HG03196 (cell line): ENCODE results near the gene TAS2R3.

Experiments used
- ATAC-seq: cut with Tn5 transposase; IDR thresholded peaks from one replicate; pipeline ENCODE4 v1.9.1; 2021; ENCODE audit not compliant: unreplicated experiment

Gene TAS2R3

GRCh38 chr7:141785706-141786552 is 22.0 kb downstream of the TAS2R3 start:
- ATAC-seq = peak; percentile 80

GRCh38 chr7:141788296-141788695 is 24.4 kb downstream of the TAS2R3 start:
- no peak for ATAC-seq

GRCh38 chr7:141789917-141790316 is 26.0 kb downstream of the TAS2R3 start, which contains the start of gene TAS2R5:
Gene TAS2R5, plus strand, starts transcription at chr7:141790217. Its CDS starts 145 bp downstream, at chr7:141790362.
- no peak for ATAC-seq

- no peak for ATAC-seq
Measured at GRCh38 chr7:141792526-141792925, 28.6 kb downstream of the TAS2R3 start.
